ENCODE measurements around the gene RFC5.
"Not testable (repeated sequence)": the region's sequence is repeated elsewhere in the genome, so short reads cannot be mapped to it uniquely, and the experiment has no call there.

RFC5 gene, protein sequence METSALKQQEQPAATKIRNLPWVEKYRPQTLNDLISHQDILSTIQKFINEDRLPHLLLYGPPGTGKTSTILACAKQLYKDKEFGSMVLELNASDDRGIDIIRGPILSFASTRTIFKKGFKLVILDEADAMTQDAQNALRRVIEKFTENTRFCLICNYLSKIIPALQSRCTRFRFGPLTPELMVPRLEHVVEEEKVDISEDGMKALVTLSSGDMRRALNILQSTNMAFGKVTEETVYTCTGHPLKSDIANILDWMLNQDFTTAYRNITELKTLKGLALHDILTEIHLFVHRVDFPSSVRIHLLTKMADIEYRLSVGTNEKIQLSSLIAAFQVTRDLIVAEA

DNA sequence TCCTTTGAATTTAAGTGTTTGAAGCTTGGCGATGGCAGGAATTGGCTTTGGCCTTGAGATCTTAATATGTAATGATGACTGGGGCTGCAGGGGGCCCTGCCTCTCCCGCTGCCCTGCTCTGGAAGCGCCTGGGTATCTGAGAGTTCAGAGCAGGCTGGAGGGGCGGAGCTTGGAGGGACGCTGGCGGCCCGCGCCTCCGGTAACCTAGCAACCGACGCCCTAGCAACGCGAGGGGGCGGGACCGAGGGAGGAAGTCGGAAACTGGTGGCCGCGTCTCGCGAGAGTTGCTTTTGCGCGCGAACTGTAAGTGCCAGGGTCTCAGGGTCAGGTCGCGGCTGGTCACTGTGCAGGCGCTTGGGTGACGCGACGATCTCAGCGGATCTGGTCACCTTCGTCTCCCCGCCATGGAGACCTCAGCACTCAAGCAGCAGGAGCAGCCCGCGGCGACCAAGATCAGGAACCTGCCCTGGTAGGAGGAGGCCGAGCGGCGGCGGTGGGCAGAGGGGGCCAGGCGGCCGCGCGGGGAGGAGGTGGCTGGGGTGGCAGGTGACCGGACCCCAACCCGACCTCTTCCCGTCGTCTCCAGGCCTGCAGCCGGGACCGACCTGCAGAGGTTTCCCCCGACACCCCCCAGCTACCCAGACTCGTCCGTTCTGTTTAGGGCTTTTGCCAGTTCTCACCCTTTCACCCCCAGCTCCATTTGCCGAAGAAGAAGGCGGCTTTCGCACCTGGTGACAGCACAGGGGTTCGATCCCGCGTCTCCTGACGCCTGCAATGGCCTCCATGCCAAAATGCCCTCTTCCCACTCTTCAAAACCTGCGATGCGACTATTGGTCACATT is at the start of gene RFC5:
Gene RFC5 (plus strand): TSS at position 280 of the 841 bp plus-strand sequence. CDS start 125 bp downstream, at position 405.
- DNase-seq = peak; percentile 89 to 97 (median 96)

DNA sequence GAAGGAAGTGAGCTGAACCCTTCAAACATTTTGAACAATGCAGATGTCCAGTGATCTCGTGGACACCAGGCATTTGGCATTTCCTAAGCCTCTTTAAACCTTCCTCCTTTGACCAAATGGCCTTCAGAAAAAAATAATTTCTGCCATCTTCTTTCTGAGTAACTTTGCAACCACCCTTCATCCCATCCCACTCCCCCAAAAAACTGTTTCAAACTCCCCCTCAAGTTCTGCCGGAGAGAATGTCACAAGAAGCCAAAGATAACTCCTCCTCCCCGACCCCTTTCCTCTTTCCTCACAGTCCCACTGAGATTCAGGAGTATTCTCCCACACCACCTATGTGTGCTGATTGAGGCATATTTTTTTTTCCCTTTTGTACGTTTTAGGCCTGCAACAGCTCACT is 49.5 kb upstream of the RFC5 start:
- DNase-seq = no peak

DNA sequence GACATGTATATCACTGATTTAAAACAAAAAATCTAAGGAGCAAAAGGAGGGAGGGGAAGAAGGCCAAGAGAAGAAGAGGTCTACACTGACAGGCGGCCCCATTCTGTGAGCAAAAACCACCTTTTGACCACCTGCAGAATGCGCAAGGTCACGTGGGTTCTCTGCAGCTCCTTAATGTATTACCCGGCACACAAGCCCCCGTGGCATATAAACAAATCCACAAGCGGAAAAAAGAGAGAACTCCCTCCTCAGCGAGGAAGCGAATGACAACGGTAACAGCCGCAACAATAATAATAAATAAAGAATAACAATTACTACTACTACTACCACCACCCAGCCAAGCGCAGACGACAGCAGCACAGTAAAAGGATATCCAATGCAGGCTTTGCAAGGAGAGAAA is 49.0 kb upstream of the RFC5 start:
- DNase-seq = no peak

DNA sequence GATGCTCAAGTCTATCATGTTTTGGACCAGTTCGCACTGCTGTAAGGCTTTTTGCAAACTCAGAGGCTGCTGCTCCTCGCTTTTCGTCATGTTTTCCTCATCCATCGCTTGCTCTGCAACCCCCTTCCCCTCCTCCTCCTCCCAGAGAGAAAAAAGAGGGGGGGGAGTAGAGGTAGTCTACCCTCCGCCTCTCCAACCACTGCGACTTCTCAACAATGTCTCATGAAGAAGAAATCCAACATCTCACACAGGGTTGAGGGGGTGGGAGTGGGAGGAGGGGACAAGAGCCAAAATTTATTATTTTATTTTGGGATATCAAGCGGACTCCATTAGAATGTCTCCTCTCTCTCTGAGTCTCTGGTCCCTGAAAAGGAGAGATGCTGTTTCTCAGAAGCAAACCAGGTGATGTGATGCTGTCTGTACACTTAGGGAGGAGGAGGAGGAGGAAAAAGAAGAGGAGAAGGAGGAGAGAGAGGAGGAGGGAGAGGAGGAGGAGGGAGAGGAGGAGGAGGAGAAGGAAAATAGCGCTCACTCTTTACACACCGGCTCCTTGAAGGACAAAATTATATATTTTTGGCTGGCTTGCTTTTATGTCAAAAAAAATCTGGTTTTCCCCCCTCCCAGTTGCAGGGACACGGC is 48.2 kb upstream of the RFC5 start:
- DNase-seq = no peak

DNA sequence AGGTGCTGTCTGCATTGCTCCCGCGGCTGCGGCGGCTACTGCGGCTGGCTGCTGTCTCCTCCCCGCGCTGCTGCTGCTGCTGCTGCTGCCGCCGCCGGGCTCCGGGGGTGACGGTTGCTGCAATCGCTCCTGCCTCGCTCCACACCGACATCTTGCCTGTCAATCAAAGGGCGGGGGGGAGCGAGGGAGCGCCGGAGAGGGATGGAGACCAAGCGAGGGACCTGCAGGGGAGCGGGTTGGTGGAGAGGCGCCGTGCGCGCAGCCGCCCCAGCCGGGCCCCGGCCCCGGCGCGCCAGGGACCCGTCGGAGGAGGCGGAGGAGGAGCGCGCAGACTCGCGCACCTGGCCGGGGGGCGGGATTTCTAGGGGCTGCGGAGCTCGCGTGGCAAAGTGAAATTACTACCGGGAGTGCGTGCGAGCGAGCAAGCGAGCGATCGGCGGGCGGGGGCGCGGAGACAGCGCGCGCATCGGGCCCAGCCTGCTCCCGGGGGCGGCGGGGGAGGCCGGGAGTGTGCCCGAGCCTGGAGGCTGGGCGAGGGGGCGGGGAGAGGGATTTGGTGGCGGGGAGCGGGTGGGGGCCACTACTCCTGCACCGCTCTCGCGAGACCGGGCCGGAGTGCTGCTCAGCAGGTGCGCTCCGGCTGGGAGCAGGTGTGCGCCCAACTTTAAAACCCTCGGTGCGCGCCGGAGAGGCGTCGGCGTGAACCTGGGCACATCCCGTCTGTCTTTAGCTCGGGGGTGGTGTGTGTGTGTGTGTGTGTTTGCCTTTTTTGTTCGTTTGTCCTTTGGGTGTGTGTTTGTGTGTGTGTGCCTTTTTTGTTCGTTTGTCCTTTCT is 47.5 kb upstream of the RFC5 start, which contains the start of gene KSR2:
Gene KSR2 (minus strand): TSS at position 165 of the 834 bp plus-strand sequence. CDS start 735 bp downstream, outside the sequence.
- peak in 2 of 6 experiments; percentile 9 to 10 for DNase-seq

DNA sequence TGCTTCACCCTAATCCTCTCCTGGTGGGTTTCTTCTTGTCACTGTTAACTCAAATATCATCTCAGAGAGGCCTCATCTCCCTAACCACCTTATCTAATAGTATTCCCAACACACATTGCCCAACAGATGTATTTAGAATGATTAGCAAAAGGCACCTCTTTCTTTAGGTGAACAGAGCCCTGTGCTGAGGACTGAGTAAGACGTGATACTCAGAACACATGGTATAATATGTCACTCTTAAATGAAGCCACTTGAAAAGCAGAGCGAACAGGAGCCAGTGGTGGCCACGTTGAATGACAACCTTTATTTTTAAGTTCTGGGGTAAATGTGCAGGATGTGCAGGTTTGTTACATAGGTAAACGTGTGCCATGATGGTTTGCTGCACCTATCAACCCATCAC is 46.2 kb upstream of the RFC5 start:
- no peak for DNase-seq

DNA sequence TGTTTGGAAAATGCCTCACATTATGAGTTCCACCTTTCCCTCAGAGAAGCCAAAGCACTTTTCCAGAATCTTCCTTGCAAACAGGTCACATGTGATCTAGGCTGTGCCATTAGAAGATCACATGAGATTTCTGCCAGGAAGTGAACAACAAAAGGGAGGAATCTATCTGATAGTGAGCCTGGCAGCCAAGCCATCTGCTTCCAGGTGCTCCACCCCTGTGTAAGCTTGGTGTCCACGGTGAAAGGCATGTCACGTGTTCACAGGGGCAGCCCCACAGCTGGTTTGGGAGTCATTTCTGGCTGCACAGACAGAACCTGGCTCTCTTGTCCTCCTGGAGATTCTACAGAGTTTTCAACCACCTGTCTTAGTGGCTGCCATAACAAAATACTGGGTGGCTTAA is 44.2 kb upstream of the RFC5 start:
- DNase-seq = no peak

DNA sequence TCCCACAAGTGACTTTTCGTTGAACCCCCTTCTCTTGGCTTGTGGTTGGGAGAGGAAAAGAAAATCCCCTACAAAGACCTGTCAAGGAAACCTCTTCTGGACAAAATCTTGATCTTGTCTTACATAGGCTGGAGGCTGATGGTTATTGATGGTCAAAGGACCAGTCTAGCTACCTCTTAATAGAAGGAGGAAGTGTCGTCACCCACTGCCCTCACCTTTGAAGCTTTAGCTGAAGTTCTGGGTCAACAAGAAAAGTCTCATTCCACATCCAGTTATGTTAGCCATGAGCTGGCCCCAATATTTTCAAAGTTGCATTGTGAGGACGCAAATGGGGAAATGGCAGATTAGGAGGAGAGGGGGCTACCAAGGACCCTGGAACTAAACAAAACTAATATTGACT is 41.5 kb upstream of the RFC5 start:
- DNase-seq = no peak

DNA sequence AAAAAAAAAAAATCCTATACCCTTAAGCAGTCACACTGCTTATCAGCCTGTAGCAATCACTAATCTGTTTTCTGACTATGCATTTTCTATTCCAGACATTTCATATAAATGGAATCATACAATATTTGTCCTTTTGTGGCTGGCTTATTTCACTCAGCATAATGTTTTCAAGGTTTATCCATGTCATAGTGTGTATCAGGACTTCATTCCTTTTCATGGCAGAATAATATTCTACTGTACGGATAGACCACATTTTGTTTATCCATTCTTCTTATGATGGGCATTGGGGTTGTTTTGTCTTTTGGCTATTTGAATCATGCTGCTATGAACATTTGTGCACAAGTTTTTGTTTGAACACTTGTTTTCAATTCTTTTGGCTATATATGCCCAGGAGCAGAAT is 39.1 kb upstream of the RFC5 start:
- DNase-seq = no peak

DNA sequence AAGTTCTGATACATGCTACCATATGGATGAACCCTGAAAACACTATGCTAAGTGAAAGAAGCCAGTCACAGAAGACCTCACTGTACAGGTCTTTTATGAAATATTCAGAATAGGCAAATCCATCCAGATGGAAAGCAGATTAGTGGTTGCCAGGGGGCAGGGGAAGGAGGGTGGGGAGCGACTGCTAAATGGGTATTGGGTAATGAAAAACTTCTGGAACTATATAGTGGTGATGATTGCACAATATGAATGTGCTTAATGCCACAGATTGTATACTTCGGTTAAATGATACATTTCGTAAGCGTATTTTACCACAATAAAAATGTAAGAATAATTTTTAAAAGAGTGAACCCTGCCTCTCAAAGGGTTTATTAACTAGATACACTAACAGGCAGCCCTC is 35.9 kb upstream of the RFC5 start:
- no peak for DNase-seq

DNA sequence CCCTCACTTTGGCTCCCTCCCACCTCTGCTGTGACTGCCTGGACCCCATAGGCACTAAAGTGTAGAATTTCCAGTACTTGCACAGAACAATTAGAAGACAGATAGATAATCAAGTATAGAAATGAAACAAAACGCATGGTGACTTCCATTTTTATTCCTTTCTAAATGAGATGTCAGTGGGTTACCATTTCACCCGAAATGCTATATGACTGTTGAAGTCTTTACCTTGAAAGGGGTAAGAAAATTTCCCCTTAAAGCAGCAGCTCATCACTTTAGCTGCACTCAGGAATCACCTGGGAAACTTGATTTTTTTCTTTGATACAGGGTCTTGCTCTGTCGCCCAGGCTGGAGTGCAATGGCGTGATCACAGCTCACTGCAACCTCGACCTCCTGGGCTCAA is 35.2 kb upstream of the RFC5 start:
- DNase-seq = no peak

DNA sequence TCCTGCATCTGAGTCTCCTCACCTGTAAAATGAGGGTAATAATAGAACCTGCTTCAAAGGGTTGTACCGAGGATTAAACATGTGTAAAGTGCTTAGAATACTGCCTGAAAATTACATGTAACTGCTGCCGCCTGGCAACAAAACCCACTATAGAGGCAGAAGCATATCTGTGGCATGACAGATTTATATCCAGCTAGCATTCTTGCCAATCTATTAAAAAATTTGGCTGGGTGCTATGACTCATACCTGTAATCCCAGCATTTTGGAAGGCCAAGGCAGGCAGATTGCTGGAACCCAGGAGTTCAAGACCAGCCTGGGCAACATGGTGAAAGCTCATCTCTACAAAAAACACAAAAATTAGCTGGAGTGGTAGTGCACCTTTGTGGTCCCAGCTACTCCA is 31.3 kb upstream of the RFC5 start:
- DNase-seq = no peak

DNA sequence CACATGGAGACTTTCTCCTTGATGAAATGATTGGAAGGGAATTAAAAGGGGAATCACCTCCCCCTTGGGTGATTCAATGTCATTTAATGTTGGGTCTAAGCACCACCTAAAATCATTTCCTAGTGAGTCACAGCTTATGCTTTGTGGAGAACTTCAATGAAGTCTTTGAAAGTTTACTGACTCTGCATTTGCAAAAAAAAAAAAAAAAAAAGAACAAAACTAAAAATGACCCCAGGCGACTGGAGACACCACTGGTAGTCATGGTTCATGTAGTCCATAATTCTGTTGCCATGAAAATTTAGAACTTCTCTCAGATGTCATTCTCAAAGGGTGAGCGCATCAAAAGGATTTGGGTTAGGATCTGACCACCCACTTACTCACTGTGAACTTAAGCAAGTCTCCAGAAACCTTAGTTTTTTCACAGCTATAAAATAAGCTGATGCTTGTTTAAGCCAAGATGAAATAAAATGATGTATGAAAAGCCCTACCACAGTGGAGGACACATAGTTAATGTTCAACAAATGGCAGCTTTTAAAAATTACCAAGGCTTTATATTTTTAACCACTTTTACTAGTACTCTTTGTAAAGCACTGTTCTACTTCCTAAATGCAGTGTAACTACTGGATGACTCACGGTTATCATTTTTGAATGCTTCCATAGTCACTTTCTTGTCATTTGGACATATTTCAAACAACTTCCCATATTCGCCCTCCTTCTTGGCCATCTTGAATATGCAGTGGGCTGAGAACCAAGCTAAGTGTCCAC is 29.6 kb upstream of the RFC5 start:
- DNase-seq = no peak

DNA sequence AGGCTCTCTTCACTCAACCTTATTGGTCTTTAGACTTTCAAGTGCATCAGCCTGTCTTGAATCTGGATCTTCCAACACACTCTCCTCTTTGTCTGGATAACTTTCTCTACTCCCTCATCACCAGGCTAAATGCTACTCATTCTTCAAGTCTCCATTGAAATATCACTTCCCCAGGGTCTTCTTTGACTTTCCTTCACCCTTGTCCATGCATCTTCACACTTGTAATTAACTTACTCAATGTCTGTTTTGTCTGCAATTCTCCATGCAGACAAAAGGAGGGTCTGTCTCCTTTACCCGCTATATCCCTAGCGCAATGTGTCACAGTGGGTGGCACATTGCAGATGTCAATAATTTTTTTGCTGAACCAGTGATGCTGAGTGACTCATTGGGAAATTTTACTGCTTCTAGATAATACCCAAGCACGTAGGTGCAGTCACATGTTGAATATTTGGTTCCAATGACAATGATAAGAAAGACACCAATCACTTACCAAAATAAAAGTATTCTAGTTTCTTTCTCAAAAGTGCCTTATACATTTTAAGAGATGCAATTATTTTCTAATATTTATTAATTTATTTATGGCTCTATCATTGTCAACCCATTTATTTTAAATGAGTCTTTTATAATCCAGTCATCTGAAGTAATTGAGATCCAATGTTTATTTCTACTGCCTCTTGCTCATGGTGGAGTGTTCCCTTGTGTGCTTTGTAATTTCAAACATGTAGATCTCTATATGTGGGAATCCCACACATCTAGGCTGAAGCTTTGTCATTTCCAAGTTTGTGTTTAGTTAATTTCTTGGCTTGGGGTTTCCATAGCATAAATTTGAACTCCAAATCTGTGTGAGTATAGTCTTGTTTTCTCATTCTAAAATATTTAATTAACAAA is 21.7 kb upstream of the RFC5 start:
- no peak for DNase-seq

DNA sequence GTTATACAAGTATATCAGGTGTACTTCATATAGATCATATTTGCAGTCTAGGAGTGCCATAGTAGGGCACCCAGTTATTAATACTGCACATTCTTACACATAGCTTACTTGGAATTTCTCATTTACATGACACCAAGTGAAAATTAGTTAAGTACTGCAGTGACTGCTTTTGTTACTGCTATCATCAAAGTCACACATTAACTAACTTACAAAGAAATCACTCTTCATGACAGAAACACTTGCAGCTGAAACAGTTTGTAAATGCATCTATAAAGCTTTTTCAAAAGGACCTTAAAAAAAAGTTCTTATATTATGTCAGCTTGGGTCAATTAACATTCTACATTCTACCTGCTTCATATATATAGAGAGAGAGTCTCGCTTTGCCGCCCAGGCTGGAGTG is 17.8 kb upstream of the RFC5 start:
- no peak for DNase-seq

DNA sequence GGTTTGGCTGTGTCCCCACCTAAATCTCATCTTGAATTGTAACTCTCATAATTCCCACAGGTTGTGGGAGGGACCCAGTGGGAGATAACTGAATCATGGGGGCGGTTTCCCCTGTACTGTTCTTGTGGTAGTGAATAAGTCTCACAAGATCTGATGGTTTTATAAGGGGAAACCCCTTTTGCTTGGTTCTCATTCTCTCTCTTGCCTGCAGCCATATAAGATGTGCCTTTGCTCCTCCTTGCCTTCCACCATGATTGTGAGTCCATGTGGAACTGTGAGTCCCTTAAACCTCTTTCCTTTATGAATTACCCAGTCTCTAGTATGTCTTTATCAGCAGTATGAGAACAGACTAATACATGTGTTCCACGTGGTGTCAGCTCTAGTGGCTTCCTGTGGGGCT is 16.7 kb upstream of the RFC5 start:
- DNase-seq = not testable (repeated sequence)

DNA sequence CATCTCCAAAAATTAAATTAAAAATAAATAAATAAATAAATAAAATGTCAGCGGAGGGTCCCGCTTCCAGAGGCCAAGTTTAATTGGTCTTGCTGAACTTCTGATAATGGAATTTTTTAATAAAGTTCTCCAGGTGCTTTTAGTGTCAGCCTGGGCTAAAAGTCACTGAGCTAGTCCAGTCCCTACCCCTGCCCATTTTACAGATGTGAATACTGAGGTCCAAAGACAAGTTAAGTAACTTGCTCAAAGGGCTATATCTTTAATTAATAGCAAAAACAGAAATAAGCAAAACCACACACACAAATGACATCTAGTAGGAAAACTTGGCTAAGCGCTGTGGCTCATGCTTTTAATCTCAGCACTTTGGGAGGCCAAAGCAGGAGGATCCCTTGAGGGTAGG is 5.6 kb upstream of the RFC5 start:
- DNase-seq = no peak

DNA sequence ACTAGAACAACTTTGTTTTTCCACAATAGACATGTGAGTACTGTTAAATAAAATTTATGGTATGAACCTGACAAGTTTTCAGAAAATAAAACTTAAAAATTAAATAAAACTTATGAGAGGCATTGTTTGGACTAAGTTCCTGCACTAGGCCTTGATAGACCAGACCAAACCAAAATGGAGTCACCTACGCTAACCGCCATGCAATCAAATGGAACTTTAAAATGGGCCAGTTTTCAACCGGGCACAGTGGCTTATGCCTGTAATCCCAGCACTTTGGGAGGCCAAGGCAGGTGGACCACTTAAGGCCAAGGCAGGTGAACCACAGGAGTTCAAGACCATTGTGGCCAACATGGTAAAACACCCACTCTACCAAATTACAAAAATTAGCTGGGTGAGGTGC is 5.1 kb upstream of the RFC5 start:
- no peak for DNase-seq

DNA sequence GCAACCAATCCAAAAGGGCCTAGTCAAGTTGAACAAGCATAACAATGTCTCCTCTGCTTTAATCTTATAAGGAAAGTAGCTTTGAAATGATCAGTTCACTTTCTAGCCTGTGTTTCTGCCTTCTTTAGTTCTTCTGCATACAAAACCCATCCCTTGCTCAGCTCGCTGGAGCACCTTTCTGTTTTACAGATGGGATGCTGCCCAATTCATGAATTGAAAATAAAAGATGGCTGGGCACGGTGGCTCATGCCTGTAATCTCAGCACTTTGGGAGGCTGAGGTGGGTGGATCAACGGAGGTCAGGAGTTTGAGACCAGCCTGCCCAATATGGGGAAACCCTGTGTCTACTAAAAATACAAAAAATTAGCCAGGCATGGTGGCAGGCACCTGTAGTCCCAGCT is 4.5 kb upstream of the RFC5 start:
- no peak for DNase-seq

DNA sequence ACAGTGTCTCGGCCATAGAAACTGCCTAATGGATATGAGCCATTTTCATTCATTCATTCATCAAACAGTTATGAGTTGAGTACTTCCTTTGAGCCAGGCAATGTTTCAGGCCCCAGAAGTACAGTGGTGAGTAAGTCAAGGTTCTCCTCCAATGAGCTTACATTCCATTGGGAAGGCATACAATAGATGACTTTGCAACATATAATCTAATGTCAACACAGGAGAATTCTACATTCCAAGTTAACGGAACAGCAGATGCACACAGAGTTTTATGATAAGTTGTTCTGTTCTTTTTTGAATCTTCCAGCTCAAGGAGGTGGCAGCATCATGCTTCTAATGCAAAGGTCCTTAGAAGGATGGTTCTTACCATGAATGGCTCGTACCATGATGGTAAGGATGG is 3.2 kb upstream of the RFC5 start:
- DNase-seq = no peak

DNA sequence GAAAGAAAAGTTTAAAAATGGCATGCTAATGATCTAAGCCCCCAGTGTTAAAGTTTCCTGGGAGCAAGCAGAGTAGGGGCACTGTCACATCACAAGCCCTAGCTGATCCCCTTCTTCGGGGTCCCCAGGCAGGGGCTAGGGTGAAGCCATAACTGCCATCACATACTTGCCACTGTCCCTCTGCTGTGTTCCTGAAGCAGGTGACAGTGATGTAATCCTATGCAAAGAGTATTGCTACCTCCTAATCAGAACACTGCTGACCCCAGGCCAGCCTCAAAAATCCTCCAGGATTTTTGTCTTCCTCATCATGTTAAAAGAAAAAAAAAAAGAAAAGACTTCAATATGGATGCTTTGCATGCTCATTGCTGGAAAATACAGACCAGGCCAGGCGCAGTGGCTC is 1.2 kb upstream of the RFC5 start:
- DNase-seq = no peak
